H1 (cell line): ENCODE results near the gene ADARB2. TPM values are rescaled to one million over a fixed set of nuclear protein-coding genes. Genes with fewer than 3 reads are reported as not detected.

Experiments
- SP4 ChIP-seq: IDR thresholded peaks from 2 replicates; pipeline ENCODE4 v1.6.1; 2012; ENCODE audit warnings: low read length, inconsistent platforms
- polyA plus RNA-seq, 7 experiments: library from polyadenylated mRNA; depleted of rRNA in 3 of 7; stranded (reverse) in 5 of 7; unstranded in 2 of 7; fragments of >200 nt in 5 of 7; fragments of 200-250 nt in 2 of 7; gene quantifications; 1 replicate in 5 of 7; 2 replicates in 1 of 7; 4 replicates in 1 of 7; pipeline versions ENCODE4 v1.2.1 to v1.2.3, GENCODE V29; 2011 to 2013; ENCODE audit warnings: missing spikeins in 2 of 7, mixed read lengths in 2 of 7
- total RNA-seq: library from RNA; stranded (reverse); fragmentation: NEBNext Ultra II Directional; extraction: Animal tissue kit (Norgen Biotek cat#: 25700); gene quantifications from 2 replicates; pipeline ENCODE4 v1.2.1, GENCODE V29; 2021

The ADARB2 gene
- total and polyA plus RNA-seq, 2 of the 8 experiments (the other 6 are each of a cell fraction or from before 2014, with no cell fraction given), result 2.2 to 2.8 TPM

DNA sequence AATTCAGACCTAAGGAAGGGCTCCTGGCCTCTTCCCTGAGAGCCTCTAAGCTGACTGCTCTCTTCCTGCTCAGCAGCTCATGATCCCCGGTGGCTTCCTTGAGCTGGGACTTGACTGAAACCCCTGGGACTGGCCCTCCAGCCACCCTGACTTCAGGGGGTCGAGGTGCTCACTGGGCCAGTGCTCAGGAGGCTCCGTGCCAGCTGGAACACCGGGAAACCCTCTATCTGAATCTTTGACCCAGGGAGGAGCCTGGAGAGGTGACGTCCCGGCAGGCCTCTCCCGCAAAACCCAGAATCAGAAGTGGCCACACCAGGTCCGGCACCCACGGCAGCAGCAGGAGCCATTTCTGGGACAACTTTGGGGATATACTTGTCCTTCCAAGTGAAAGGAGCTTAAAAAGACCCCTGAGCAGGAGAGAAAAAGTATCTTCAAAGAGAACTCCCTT lies 570.5 kb downstream of the ADARB2 start (continued):
- TF ChIP-seq SP4, result no peak
